B cell (primary cell): ENCODE data around the gene PTMA. TPM values are rescaled to one million over a fixed set of nuclear protein-coding genes. Genes with fewer than 3 reads are reported as not detected.
A peak's percentile ranks its signal among the peaks of the same experiment; 100 is the strongest.

ENCODE experiments used
- ATAC-seq: fragments of 200-7000 bp; cut with Tn5 transposase; one replicate; pipeline ENCODE4 v1.10.0; 2021; ENCODE audit warnings: low read depth, mild to moderate bottlenecking, moderate number of reproducible peaks, moderate library complexity
- CTCF ChIA-PET: fragments of 350-600 bp; sonication (Branson Sonifier 250); formaldehyde crosslinking; loops from one replicate; lab custom pipeline; 2021; ENCODE audit warnings: antibody characterized with exemption, inconsistent platforms; lab: Charles Lee
- POLR2A ChIA-PET: fragments of 350-600 bp; sonication (Branson Sonifier 250); formaldehyde crosslinking; loops from one replicate; lab custom pipeline; 2021; ENCODE audit warnings: antibody characterized with exemption; lab: Charles Lee
- DNase-seq: peaks from one replicate; pipeline ENCODE4 v3.0.0; 2013
- H2AFZ ChIP-seq: 2 replicates; pipeline ENCODE4 v1.6.1; 2012; ENCODE audit warnings: mild to moderate bottlenecking, low read depth, low read length; ENCODE audit not compliant: insufficient read depth, poor library complexity, severe bottlenecking
- H3K27ac ChIP-seq, 2 donors: 1 replicate in 1 of 2; 2 replicates in 1 of 2; pipeline ENCODE4 v1.5.1; 2012 to 2013; ENCODE audit warnings: low read length in 2 of 2, mild to moderate bottlenecking in 2 of 2, moderate library complexity in 1 of 2
- H3K27me3 ChIP-seq, 4 experiments: fragments of 200-600 bp in 1 of 4; sonication (generic) in 1 of 4; replicated peaks in 1 of 4; 1 replicate in 2 of 4; 2 replicates in 2 of 4; pipeline versions ENCODE4 v1.6.1 to v1.7.0; 2013 to 2016; ENCODE audit warnings: low read length in 3 of 4, mild to moderate bottlenecking in 2 of 4, mixed read lengths in 1 of 4, moderate library complexity in 1 of 4; ENCODE audit not compliant: insufficient read depth in 4 of 4, control insufficient read depth in 3 of 4; ENCODE audit errors: control extremely low read depth in 1 of 4
- H3K36me3 ChIP-seq, 2 experiments: replicated peaks in 1 of 2; 1 replicate in 1 of 2; 2 replicates in 1 of 2; pipeline versions ENCODE4 v1.6.1 to v1.7.1; 2013; ENCODE audit warnings: low read length in 1 of 2; ENCODE audit not compliant: insufficient read depth in 2 of 2, control insufficient read depth in 1 of 2; ENCODE audit errors: control extremely low read depth in 1 of 2, extremely low read depth in 1 of 2
- H3K4me1 ChIP-seq, 2 donors: fragments of 200-600 bp in 1 of 2; sonication (generic) in 1 of 2; 1 replicate in 1 of 2; 2 replicates in 1 of 2; pipeline versions ENCODE4 v1.5.1 to v1.6.1; 2013 to 2017; ENCODE audit warnings: low read length in 2 of 2; ENCODE audit not compliant: control insufficient read depth in 2 of 2, insufficient read depth in 2 of 2
- H3K4me2 ChIP-seq: replicated peaks from 2 replicates; pipeline ENCODE3; 2012; ENCODE audit warnings: mild to moderate bottlenecking, low read depth, low read length; ENCODE audit not compliant: poor library complexity, severe bottlenecking
- H3K4me3 ChIP-seq, 5 experiments: fragments of 200-600 bp in 1 of 5; sonication (generic) in 1 of 5; 1 replicate in 3 of 5; 2 replicates in 2 of 5; pipeline versions ENCODE4 v1.5.1 to v1.7.0; 2011 to 2016; ENCODE audit warnings: low read length in 4 of 5, mild to moderate bottlenecking in 4 of 5, low read depth in 2 of 5, control low read depth in 1 of 5, moderate library complexity in 1 of 5; ENCODE audit not compliant: insufficient read depth in 1 of 5; ENCODE audit errors: control extremely low read depth in 1 of 5, extremely low read depth in 1 of 5
- H3K79me2 ChIP-seq: fragments of 200-600 bp; sonication (generic); one replicate; pipeline ENCODE4 v1.6.0; 2016; ENCODE audit warnings: low read length; ENCODE audit not compliant: control insufficient read depth, insufficient read depth
- H3K9ac ChIP-seq: fragments of 200-600 bp; sonication (generic); 2 replicates; pipeline ENCODE4 v1.6.1; 2017; ENCODE audit warnings: mild to moderate bottlenecking, low read length, moderate library complexity
- H3K9me3 ChIP-seq, 3 donors: one replicate each; pipeline versions ENCODE4 v1.6.1 to v1.7.1; 2013; ENCODE audit warnings: low read length in 2 of 3; ENCODE audit not compliant: control insufficient read depth in 2 of 3, insufficient read depth in 1 of 3; ENCODE audit errors: control extremely low read depth in 1 of 3
- H4K20me1 ChIP-seq: 2 replicates; pipeline ENCODE4 v1.6.0; 2012; ENCODE audit warnings: mild to moderate bottlenecking, low read length; ENCODE audit not compliant: insufficient read depth, control insufficient read depth, poor library complexity, severe bottlenecking
- H3K27ac Mint-ChIP-seq: one replicate; pipeline ENCODE4 v1.8.0; 2021; ENCODE audit warnings: mixed read lengths
- H3K27me3 Mint-ChIP-seq: one replicate; pipeline ENCODE4 v1.8.0; 2021; ENCODE audit warnings: mixed read lengths
- H3K4me1 Mint-ChIP-seq: one replicate; pipeline ENCODE4 v1.8.0; 2021; ENCODE audit warnings: mixed read lengths
- H3K4me3 Mint-ChIP-seq: one replicate; pipeline ENCODE4 v1.8.0; 2021; ENCODE audit warnings: mixed read lengths
- H3K9me3 Mint-ChIP-seq: one replicate; pipeline ENCODE4 v1.8.0; 2022; ENCODE audit warnings: mixed read lengths; ENCODE audit not compliant: insufficient read depth
- EZH2 ChIP-seq: IDR thresholded peaks from 2 replicates; pipeline ENCODE4 v1.6.1; 2012; ENCODE audit warnings: borderline replicate concordance, low read depth, mild to moderate bottlenecking, moderate library complexity, low read length; ENCODE audit not compliant: insufficient read depth, poor library complexity, severe bottlenecking
- WGBS: methylation state at CpG from one replicate; pipeline ENCODE4 v1.1.5; 2013; ENCODE audit warnings: missing lambda C conversion rate; ENCODE audit not compliant: insufficient coverage; 5-methylcytosine and 5-hydroxymethylcytosine counted together
- intact Hi-C: fragments of 100-400 bp; cut with micrococcal nuclease; formaldehyde crosslinking; loops from one replicate; pipeline ENCODE4 v1.10.0; 2022
- polyA plus RNA-seq: library from polyadenylated mRNA; depleted of rRNA; stranded (reverse); fragments of >200 nt; gene quantifications from 2 replicates; pipeline ENCODE4 v1.2.3, GENCODE V29; 2012
- total RNA-seq, 2 donors: library from RNA; stranded (reverse); fragments of 120-200 nt in 1 of 2; gene quantifications; 1 replicate in 1 of 2; 2 replicates in 1 of 2; pipeline versions ENCODE4 v1.2.3 to v1.2.4, GENCODE V29; 2013 to 2022
- TF ChIP-seq, protein P1 (sequence below): fragments of 200-600 bp; IDR thresholded peaks from one replicate; pipeline ENCODE4 v1.8.0; 2022; ENCODE audit warnings: antibody characterized with exemption, mild to moderate bottlenecking

Gene PTMA
- total and polyA plus RNA-seq, 2 donors (not counting 1 experiment from before 2014, with no cell fraction given) = 713 to 2,282 TPM

DNA sequence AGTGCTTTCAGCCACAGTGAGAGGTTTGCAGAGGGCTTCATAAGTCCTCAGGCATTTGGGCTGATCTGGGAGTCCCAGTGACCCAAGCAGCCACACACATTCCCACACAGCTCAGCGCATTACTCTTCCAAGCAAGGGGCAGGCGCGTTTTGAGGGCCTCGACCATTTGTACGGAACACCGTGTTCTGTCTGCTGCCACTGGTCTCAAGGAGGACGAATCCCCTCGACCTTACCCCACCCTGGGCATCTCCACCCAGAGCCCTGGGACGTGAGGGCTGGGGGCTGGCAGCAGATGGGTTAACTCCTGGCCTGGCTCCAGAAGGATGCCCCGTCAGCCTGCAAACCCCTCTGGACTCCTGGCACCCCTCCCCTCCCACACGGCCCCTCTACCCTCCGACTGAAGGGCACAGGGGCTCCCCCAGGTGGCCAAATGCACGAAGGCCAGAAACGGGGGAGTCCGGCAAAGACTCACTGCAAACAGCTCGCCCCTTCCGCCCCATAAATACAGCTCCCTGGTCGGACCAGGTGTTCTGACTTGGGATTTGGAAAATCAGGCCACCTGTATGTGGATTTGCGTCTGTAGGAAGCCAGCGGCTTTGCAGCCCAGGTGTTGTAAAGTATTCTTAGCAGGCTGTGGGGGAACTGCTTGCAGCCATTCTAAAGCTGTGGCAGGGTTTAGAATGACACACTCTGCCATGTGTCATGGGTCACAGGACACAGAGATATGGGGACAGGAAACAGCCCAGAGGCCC is 33.6 kb upstream of the PTMA start:
- DNase-seq (peak; percentile 88), ATAC-seq (peak; percentile 37)
- peak overlapping the region; percentile 29 for H3K9ac ChIP-seq
- Mint-ChIP-seq H3K27me3 (no peaks in the 10 kb centered on the region), H3K4me1 (peaks cover 69% of the 10 kb centered on the region), H3K9me3 (no peaks in the 10 kb centered on the region), H3K27ac (peak overlapping the region; percentile 100), H3K4me3 (peak overlapping the region; percentile 91)
- H3K4me2 ChIP-seq = peak overlapping the region; percentile 73
- no peaks in the 10 kb centered on the region for H3K27me3 ChIP-seq
- WGBS = 40% methylated on average over 15 of the region's 20 CpGs
- peaks cover 13% of the 10 kb centered on the region for H3K79me2 ChIP-seq
- ChIA-PET CTCF (interaction anchor here (0.6 to 21.6 kb wide), 20 partner anchors 11 to 641 kb away, joined by 3 to 785 read pairs (median 8); partner anchors contain the start of genes COPS7B, PDE6D and PTMA), POLR2A (interaction anchor here (0.6 to 9.0 kb wide), 16 partner anchors 8 to 178 kb away, joined by 3 to 422 read pairs (median 10); partner anchors contain the start of genes COPS7B and PTMA)
- H3K27ac ChIP-seq = peak overlapping the region; percentile 98 to 100
- peaks cover 64 to 79% of the 10 kb centered on the region in 2 donors for H3K4me1 ChIP-seq
- TF ChIP-seq, protein P1, sequence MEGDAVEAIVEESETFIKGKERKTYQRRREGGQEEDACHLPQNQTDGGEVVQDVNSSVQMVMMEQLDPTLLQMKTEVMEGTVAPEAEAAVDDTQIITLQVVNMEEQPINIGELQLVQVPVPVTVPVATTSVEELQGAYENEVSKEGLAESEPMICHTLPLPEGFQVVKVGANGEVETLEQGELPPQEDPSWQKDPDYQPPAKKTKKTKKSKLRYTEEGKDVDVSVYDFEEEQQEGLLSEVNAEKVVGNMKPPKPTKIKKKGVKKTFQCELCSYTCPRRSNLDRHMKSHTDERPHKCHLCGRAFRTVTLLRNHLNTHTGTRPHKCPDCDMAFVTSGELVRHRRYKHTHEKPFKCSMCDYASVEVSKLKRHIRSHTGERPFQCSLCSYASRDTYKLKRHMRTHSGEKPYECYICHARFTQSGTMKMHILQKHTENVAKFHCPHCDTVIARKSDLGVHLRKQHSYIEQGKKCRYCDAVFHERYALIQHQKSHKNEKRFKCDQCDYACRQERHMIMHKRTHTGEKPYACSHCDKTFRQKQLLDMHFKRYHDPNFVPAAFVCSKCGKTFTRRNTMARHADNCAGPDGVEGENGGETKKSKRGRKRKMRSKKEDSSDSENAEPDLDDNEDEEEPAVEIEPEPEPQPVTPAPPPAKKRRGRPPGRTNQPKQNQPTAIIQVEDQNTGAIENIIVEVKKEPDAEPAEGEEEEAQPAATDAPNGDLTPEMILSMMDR = peak; percentile 84
- TF ChIP-seq EZH2 = no peak
- H3K9me3 ChIP-seq = peaks cover 0 to 10% (median 0%) of the 10 kb centered on the region in 3 donors
- H4K20me1 ChIP-seq = no peaks in the 10 kb centered on the region
- peaks cover 0 to 2% of the 10 kb centered on the region in 2 experiments for H3K36me3 ChIP-seq
- peak overlapping the region in 2 of 5 experiments; percentile 13 to 34 for H3K4me3 ChIP-seq
- peak overlapping the region; percentile 50 for H2AFZ ChIP-seq
- intact Hi-C loops = loop anchor here (1.0 to 10.0 kb wide), 4 partner anchors 26 to 282 kb away; no protein-coding TSS in a partner anchor
